Measurements from ENCODE around the gene EGFR.

- TF ChIP-seq, protein P1, sequence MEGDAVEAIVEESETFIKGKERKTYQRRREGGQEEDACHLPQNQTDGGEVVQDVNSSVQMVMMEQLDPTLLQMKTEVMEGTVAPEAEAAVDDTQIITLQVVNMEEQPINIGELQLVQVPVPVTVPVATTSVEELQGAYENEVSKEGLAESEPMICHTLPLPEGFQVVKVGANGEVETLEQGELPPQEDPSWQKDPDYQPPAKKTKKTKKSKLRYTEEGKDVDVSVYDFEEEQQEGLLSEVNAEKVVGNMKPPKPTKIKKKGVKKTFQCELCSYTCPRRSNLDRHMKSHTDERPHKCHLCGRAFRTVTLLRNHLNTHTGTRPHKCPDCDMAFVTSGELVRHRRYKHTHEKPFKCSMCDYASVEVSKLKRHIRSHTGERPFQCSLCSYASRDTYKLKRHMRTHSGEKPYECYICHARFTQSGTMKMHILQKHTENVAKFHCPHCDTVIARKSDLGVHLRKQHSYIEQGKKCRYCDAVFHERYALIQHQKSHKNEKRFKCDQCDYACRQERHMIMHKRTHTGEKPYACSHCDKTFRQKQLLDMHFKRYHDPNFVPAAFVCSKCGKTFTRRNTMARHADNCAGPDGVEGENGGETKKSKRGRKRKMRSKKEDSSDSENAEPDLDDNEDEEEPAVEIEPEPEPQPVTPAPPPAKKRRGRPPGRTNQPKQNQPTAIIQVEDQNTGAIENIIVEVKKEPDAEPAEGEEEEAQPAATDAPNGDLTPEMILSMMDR (conservative IDR thresholded peaks at IDR 0.05 in 1 of 2, IDR thresholded peaks at IDR 0.05 in 1 of 2; ENCODE audit: low read depth in 1 of 2, low read length in 2 of 2) = no peak
- no peak for TF ChIP-seq EZH2 (IDR thresholded peaks at IDR 0.05; ENCODE audit: low read length, missing control alignments)
Measured at GRCh38 chr7:55016746-55017090, 2.1 kb upstream of the EGFR start.

Measured in fibroblast of lung (primary cell).